LHCN-M2 (cell line): ENCODE measurements around the gene ADAMTSL2. TPM values are rescaled to one million over a fixed set of nuclear protein-coding genes. Genes with fewer than 3 reads are reported as not detected.

ENCODE experiments used
- DNase-seq: peaks from one replicate; pipeline ENCODE4 v3.0.0-alpha.2; 2012; ENCODE audit warnings: low read depth
- total RNA-seq: library from RNA; depleted of rRNA; stranded (reverse); fragments of >200 nt; gene quantifications from 2 replicates; pipeline ENCODE4 v1.2.3, GENCODE V29; 2014

ADAMTSL2 gene
- total RNA-seq, 1 experiment from 2014 or later, result not detected

GRCh38 chr9:133532937-133533668 is 1.4 kb upstream of the ADAMTSL2 start:
- peak; percentile 59 for DNase-seq

GRCh38 chr9:133533857-133534256 is 647 bp upstream of the ADAMTSL2 start:
- no peak for DNase-seq

GRCh38 chr9:133535306-133535877 is 888 bp downstream of the ADAMTSL2 start:
- no peak for DNase-seq

GRCh38 chr9:133536080-133536479 is 1.6 kb downstream of the ADAMTSL2 start:
- no peak for DNase-seq

- DNase-seq, result no peak
These were observed 2.0 kb downstream of the ADAMTSL2 start for GRCh38 chr9:133536536-133536935.

GRCh38 chr9:133537257-133537656 is 2.8 kb downstream of the ADAMTSL2 start:
- DNase-seq, result no peak

GRCh38 chr9:133538176-133538575 is 3.7 kb downstream of the ADAMTSL2 start:
- DNase-seq, result no peak

GRCh38 chr9:133538851-133539833 is 4.6 kb downstream of the ADAMTSL2 start:
- no peak for DNase-seq

GRCh38 chr9:133539991-133540697 is 5.6 kb downstream of the ADAMTSL2 start:
- DNase-seq, result no peak

GRCh38 chr9:133540698-133541025 is 6.2 kb downstream of the ADAMTSL2 start:
- DNase-seq, result no peak

- DNase-seq, result no peak
These were observed 7.5 kb downstream of the ADAMTSL2 start for GRCh38 chr9:133542002-133542401.

GRCh38 chr9:133543772-133544467 is 9.4 kb downstream of the ADAMTSL2 start:
- DNase-seq, result no peak

GRCh38 chr9:133545494-133546286 is 11.2 kb downstream of the ADAMTSL2 start:
- no peak for DNase-seq

GRCh38 chr9:133546287-133546680 is 11.8 kb downstream of the ADAMTSL2 start:
- DNase-seq, result no peak

GRCh38 chr9:133547116-133547515 is 12.6 kb downstream of the ADAMTSL2 start:
- DNase-seq, result no peak

GRCh38 chr9:133551446-133551845 is 16.9 kb downstream of the ADAMTSL2 start:
- no peak for DNase-seq

GRCh38 chr9:133552236-133552635 is 17.7 kb downstream of the ADAMTSL2 start:
- DNase-seq, result no peak

GRCh38 chr9:133553123-133553522 is 18.6 kb downstream of the ADAMTSL2 start:
- no peak for DNase-seq

GRCh38 chr9:133553973-133554713 is 19.6 kb downstream of the ADAMTSL2 start:
- DNase-seq, result no peak

- DNase-seq, result no peak
These were observed 20.2 kb downstream of the ADAMTSL2 start for GRCh38 chr9:133554729-133555128.
